CD1c-positive myeloid dendritic cell (primary cell): Measurements from ENCODE around the gene CTBP2.
A peak's percentile ranks its signal among the peaks of the same experiment; 100 is the strongest.

ENCODE experiments used
- DNase-seq: peaks from one replicate; pipeline ENCODE4 v3.0.0-alpha.2; 2016; ENCODE audit errors: extremely low spot score

The CTBP2 gene

GRCh38 chr10:124977161-124977560, 183.2 kb downstream of the CTBP2 start:
- no peak for DNase-seq

- DNase-seq, result no peak
Observed at GRCh38 chr10:124975977-124976514, 184.3 kb downstream of the CTBP2 start.

GRCh38 chr10:124974131-124974530, 186.2 kb downstream of the CTBP2 start:
- DNase-seq, result no peak

GRCh38 chr10:124972637-124973036, 187.7 kb downstream of the CTBP2 start:
- no peak for DNase-seq

- no peak for DNase-seq
Observed at GRCh38 chr10:124971276-124971675, 189.1 kb downstream of the CTBP2 start.

GRCh38 chr10:124967255-124967654, 193.1 kb downstream of the CTBP2 start:
- DNase-seq, result no peak

- DNase-seq, result no peak
Observed at GRCh38 chr10:124966008-124966407, 194.4 kb downstream of the CTBP2 start.

GRCh38 chr10:124963866-124964720, 196.3 kb downstream of the CTBP2 start:
- DNase-seq, result peak; percentile 25

- DNase-seq, result no peak
Observed at GRCh38 chr10:124962421-124962820, 197.9 kb downstream of the CTBP2 start.

GRCh38 chr10:124961248-124961570, 199.2 kb downstream of the CTBP2 start:
- DNase-seq, result no peak

- DNase-seq, result no peak
Observed at GRCh38 chr10:124959564-124959963, 200.8 kb downstream of the CTBP2 start.

- peak; percentile 45 for DNase-seq
Observed at GRCh38 chr10:124957404-124957947, 202.9 kb downstream of the CTBP2 start.

GRCh38 chr10:124956764-124957163, 203.6 kb downstream of the CTBP2 start:
- DNase-seq, result no peak

- no peak for DNase-seq
Observed at GRCh38 chr10:124955868-124956267, 204.5 kb downstream of the CTBP2 start.

- no peak for DNase-seq
Observed at GRCh38 chr10:124955243-124955642, 205.1 kb downstream of the CTBP2 start.

- no peak for DNase-seq
Observed at GRCh38 chr10:124953421-124953820, 206.9 kb downstream of the CTBP2 start.

- no peak for DNase-seq
Observed at GRCh38 chr10:124952123-124952522, 208.2 kb downstream of the CTBP2 start.

GRCh38 chr10:124949543-124949942, 210.8 kb downstream of the CTBP2 start:
- DNase-seq, result no peak

- DNase-seq, result no peak
Observed at GRCh38 chr10:124946945-124947344, 213.4 kb downstream of the CTBP2 start.

- DNase-seq, result no peak
Observed at GRCh38 chr10:124944982-124945381, 215.4 kb downstream of the CTBP2 start.

- DNase-seq, result peak; percentile 45
Observed at GRCh38 chr10:124943301-124944092, 216.9 kb downstream of the CTBP2 start.
